SIG-M5 treated with dmso at 0.1 percent for 504 hours (cell line): Measurements from ENCODE around the gene SNRNP27.

Experiments used
- DNase-seq: peaks from one replicate; lab custom pipeline; 2025; ENCODE audit not compliant: unreplicated experiment; lab: John Stamatoyannopoulos, UW

SNRNP27 gene

DNA sequence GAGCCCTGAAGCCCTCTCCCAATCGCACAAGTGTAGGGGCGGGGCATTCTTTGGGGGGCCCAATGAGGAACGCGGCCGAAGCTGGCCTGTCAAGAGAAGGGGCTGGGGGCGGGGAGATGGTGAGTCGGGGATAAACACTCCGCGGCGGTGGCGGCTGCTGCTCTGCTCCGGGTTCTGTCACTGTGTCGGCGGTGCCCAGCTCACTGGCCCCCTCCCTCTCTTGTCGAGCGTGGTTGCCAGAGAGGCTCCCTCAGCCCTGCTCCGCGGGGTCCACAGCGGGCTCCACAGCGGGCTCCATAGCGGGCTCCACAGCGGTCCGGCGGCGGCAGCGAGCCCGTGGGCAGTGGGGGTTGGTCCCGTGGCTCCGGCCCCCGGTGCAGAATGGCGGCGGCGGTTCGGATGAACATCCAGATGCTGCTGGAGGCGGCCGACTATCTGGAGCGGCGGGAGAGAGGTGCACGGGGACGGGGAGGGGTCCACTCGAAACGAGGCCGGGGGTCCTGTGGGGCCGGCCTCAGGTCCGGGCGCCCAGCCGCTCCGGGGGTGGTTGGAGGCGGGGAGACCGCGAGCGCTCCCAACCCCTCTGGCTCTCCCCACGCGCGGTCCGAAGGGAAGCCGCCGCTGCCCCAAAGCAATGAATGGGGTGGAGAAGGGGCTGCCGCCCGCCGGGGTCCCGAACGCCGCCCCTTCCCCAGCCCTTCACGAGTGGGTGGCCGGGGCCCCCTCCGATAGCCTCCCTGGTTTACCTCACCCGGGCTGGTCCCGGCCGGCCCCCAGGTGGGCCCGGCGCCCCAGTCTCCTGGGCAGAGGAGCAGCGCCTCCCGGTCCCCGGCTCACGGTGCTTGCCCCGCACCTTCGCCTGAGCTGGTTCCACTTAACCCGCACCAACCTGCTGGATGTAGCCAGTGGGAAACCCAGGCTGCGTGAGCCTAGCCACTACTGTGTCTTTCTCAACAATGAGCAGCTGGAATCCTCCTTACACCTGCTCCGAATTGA, 21.5 kb downstream of the SNRNP27 start, which contains the start of gene MXD1:
Gene MXD1 (plus strand): TSS at position 160 of the 996 bp plus-strand sequence. CDS start 222 bp downstream, at position 382.
- DNase-seq: peak; percentile 7

DNA sequence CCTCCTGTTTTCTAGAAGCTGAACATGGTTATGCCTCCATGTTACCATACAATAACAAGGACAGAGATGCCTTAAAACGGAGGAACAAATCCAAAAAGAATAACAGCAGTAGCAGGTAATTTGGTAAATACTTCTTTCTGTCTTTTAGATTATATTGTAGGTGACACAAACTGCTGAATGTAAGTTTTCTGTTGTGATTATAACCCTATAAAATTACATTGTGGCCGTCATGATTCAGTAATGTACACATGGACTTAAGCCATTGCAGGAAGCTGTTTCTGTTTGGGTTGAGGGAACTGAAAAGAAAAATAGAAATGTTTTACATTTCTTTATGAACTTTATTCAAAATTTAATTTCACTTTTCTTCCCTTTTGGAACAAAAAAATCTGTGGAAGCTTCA, 22.4 kb downstream of the SNRNP27 start:
- no peak for DNase-seq

DNA sequence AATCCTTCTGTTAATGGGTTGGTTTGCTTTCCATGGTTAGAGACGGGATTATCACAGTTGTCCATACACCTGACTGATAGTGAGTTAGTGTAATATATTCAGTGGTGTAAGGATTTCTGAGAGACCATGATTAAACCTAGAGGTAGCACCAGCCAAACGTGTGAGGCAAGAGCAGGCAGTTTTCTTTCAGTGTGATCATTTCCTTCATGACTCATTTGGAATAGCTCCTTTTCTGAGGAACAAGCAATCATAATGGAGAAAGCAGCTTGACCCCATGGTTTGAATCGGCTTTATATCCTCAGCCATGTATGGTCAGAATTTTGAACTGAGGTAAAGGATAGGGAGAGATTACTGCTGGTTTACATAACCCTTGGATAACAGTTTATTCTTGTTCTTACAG, 24.1 kb downstream of the SNRNP27 start:
- peak; percentile 35 for DNase-seq

DNA sequence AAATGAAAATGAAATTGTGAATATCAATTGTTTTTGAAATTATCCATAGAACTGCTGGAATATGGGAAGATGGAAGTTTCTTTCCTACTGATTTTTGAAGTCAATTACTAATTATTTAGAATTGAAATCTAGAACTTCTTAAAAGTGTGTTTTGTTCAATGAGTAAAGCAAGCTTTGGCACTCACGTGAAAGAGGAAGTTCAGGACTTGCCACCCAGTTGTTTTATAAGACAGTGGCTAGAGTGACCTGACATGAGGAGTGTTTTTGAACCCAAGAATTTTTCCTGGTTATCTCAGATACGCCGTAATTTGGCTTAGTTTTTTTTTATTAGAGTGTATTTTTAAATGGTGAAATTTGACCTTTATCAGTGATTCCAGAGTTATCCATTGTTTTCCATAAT, 24.6 kb downstream of the SNRNP27 start:
- peak; percentile 65 for DNase-seq

DNA sequence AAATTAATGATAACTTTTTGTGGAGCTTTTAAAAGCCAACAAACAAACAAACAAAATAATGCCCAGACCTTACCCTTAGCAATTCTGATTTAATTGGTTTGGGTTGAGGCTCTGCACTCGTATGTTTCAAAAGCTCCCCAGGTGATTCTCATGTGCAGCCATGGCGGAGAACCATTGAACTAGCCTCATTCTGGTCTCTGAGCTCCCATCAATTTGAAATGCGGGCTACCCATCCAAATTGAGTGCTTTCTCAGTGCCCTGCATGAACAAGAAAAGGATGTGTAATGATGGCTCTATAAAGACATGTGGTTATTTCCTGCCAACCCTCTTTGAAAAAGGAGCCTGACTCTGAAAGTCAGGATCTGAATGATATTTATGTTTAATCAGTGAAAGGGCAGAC, 29.4 kb downstream of the SNRNP27 start:
- DNase-seq: no peak

DNA sequence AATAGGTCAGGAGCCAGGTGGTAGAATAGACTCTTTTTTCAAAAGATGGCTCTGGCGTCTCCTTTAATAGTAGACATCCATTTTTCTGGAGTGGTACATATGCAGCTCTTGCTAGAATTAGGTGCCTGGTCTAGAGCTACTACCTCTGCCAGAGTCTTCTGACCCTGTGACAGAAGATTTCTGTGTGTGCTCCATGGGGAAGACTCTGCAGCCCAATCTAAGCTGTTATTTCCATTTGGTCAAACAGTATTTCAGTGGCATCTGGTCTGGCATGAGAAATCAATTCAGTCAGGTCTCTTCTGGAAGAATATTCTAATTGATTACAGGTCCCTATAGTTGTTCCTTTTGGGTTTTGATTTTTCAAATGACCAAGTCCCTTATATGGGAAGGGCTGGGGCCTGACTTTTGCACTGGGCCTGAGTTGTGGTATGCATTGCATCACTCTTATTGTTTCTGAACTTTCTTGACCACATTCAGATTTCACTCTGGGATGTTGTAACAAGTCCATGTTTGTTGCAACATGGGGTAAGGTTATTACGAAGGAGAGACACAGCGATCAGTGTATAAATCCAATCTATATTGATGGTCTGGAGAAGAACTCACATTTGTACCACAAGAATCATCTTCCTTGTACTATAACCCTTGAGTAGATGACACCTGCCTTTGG, 33.2 kb downstream of the SNRNP27 start:
- DNase-seq: peak; percentile 79

DNA sequence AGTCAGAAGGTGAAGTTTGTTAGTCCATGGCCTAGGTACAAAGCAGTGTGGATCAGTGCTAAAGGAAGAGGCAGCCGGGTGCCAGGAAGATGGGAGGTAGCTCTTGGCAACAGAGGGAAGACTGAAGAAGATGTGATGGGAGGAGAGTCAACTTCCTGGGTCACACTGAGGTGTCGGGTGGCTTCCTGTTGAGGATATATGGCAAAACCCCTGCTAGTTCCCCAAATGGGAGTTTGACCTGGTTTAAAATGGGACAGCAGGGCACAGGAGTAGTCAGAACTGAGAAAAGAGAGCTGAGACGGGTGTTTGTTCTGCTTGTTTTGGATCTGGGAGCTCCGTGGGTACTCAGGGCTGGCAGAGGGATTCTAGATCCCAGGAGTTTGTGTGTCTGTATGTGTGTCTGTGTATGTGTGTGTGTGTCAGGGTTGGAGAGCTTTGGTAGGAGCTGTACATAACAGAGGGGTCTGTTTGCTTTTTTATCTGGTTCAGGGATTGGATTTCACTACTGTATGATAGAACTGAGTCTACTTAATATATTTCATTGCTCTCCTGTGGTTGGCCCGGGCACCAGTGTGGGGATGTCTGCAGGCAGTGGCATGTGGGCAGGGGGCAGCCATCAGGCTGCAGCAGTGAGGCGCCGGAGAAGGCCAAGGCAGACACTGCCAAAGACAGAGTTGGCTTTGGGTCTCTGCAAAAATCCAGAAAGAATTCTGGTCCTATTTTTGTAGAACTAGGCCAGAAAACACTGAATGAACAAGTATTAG, 38.3 kb downstream of the SNRNP27 start:
- DNase-seq: no peak

DNA sequence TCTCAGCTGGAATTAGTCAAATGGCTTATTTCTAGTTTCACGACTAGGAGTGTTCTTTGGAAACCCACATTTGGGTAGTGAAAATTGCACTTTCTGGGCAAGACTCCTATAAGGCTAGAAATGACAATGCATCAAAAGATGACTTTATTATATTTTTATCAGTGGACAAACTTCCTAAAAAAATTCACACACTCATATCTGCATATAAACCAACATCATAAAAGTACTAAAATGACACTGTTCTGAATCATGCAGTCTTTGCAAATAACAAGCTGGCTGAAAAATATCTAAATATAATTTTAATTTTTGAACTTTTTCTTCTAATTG, 38.8 kb downstream of the SNRNP27 start:
- DNase-seq: no peak

DNA sequence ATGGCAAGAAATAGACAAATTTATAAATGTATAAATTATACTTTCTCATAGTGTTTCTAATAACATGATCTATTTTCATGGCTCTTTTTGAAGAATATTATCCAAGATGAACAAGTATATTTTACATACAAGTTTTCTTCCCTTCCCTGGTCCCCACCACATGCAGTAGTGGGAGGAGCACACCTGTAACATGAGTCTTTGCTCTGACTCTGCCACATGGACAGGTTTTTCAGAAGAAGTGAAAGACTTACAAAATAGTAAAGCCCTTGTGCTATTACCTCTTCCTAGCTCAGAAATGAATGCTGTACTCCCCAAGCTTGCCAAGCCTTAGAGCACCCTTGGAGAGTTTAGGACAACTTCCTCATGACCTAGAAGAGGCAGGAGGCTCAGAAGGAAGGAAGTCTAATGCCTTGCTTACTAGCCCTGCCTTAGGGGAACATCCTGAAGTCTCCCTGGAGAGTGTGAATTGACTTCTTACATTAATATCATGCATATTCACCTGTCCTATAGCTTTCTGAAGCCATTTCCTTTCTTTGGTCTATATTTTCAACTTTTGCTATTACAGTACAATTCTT, 39.6 kb downstream of the SNRNP27 start:
- DNase-seq: peak; percentile 38

DNA sequence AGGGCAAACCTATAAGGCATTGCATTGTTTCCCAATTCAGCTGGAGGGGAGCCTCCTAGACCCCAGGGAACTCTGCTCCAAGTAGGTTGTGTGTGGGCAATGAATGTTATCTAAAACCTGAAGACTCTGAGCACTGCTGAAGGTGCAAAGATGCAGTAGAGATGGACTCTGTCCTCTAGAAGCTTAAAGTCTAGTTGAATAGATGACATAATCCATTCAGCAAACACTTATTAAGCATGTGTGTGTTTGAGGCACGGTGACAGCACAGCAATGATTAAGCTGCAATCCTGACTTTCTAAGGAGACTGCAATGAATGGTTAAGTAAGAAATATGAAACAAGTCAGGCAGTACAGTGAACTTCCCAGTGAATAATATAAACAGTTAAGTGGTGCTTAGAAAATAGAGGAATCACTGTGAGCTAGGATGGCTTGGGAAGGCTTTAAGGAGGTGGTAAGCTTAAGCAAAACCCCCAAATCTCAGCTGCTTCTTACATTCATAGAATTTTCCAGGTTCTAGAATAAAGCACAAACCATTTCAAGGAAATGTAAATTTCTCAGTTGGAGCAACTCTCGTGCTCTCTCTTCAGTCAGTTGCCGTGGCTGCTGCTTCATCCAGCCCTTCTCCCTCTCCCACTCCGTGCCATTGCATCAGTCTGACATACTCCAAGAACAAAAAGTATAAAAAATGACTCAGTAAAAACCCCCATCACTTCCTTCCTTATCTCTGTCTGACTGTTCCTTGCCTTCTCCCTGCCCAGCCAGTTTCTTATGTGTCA, 40.3 kb downstream of the SNRNP27 start:
- DNase-seq: peak; percentile 73

DNA sequence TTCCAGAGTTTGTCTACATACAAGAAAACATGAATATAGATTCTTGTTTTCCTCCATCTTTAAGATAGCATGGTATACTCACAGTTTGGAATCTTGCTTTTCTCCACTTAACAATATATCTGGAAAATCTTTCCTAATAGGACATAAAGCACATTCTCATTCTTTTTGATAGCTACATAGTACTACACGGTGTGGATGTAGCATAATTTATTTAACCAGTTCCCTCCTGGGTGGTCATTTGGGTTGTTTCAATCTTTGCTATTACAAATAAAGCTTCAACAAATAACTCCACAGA, 40.8 kb downstream of the SNRNP27 start:
- DNase-seq: no peak

DNA sequence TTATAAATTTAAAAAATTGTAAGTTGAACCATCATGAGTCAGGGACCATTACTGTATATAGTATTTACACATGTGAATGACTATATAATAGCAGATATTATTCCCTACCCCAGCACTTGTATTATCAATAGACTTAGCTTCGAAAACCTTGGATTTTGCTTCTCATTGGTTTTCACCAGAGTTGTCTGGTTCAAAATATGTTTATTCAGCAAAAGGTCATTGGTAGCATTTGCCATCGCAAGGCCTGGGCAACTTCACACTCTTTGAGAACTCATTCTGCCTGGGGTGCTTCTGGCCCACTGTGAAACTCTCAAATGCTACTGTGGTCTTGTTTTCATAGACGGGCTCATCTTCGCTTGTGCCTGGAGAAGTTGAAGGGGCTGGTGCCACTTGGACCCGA, 41.3 kb downstream of the SNRNP27 start:
- no peak for DNase-seq

DNA sequence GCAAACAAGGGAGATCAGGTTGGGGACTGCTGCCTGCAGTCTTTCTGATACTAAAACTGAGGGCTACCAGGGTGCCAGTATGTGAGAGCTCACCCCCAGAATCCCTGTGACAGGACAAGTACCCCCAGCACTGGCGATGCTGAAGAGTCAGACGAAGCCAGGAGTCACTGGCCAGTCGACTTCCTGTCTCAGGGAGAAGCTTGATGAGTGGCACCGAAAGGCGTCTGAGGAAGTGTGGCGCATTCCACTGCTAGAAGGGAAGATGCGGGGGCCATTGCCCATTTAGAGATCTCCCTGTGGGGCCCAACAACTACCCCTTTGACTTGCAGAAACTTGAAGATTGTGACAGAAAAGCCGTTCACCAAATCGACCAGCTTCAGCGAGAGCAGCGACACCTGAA, 43.1 kb downstream of the SNRNP27 start:
- no peak for DNase-seq

DNA sequence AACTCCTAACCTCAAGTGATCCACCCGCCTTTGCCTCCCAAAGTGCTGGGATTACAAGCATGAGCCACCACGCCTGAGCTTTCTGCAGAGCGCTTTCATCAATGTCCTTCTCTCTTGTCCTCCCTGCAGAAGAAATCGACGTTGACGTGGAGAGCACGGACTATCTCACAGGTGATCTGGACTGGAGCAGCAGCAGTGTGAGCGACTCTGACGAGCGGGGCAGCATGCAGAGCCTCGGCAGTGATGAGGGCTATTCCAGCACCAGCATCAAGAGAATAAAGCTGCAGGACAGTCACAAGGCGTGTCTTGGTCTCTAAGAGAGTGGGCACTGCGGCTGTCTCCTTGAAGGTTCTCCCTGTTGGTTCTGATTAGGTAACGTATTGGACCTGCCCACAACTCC, 44.2 kb downstream of the SNRNP27 start:
- DNase-seq: no peak

DNA sequence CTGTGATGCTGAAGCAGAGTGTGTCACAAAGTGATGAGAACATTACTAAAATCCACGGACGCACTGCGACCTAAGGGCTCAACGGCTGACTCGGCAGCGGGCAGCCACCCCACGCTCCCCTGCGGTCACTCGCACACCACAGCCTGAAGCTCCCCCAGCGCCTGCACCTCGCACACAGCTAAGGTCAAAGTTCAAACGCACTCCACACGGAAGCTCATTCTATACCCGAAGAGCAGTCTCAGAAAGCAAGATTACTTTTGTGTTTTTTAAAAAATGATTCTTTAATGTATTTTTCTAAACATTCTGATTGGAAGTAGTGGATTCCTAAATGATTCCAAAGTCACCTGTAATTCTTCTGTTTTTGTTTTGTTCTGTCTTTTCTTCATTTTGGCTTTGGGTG, 46.0 kb downstream of the SNRNP27 start:
- no peak for DNase-seq

DNA sequence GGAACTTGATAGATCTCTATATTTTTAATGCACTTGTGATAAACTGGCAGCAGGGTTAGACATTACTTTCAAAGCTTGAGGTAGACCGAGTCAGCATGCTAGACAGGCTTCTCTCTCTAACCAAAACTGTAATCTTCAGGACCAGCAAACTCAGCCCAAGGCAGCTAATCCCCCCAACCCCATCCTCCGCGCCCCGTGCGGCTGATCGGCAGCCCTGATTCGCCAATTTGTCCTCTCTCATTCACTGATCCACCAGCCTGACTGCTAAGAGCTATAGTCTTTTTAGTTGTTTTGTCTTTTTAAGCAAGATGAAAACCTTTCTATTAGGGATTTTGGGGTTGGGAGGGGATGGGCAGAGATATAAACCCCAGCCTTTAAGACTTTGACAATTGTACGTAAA, 46.9 kb downstream of the SNRNP27 start:
- no peak for DNase-seq

DNA sequence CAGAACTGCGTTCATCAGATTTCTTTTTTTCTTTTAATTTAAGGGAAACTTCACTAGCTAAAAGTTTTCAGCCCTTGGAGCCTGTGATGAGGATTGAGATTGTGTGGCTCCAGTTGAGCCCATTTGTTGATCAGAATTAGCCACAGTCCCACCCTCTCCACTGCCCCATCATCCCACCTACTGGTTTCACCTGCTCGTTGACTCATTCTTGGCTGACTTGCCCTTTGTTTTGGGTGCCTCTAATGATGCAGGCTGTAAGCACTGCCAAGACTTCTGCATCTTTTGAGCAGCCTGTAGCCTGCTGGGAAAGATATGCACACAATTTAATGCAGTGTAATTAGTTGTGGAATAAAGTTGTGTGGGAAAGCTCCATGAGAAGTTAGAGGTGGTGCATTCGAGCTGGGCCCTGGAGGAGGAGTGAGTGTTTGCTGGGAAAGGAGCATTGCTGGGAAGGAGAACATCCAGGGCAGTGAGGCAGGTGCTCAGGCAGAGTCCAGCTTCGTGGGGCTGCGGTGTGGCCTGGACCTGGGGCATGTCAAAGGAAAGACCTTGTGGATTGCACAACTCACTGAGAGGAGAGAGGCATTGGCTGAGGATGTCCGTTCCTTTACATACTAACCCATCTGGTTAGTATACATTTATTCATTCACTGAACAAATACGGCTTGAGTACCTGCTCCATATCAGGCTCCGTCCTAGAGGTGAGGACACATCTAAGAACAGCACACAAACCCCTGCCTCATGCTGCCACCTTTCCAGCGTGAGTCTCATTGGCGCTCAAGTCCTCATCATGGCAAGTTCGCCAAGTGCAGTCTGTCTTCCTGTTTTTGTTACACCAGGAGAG, 49.5 kb downstream of the SNRNP27 start:
- DNase-seq: no peak

DNA sequence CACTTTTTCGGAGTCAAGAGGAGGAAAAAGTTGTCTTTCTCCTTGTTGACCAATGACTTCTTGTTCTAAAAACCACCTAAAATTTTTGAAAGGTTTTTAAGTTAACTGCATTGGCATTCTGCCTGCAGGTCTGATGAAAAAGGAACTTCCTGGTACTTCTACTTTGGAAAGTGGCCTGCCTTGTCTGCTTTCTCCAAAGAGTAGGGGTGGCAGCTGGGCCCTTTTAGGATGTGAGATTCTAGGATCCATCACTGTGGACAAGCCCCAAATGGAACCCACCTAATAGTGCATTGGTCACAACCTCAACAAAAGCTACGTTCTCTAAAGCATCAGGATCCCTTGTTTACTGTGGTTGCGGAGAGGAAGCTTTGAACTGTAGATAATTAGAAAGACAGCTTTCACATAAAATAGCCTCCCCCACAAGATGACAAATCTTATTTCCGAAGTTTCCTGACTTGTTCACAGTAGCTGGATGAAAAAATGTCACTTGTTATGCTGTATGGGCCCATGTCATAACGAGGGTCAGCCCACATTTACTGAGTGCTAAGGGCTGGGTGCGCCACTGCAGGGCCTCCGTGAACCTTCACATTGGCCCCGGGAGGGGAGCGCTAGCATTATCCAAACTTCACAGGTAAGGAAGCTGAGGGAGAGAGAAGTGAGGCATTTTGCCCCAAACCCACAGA, 50.2 kb downstream of the SNRNP27 start:
- no peak for DNase-seq

DNA sequence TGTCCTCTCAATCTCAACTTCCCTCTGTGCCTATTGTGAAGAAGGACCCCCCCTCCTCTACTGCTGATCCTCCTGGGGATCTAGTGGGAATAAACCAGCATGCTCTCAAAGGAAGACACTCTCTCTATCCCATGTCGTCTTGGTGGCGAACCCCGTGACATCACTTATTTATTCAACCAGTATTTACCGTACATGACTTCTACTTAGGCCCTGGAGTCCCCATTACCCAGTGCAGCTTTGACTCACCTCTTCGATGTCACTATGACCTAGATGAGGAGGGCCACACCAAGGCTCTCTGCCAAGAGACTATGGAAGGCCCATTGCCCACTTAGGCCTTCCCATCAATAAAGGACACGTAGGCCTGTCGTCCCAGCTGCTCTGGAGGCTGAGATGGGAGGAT, 51.0 kb downstream of the SNRNP27 start:
- no peak for DNase-seq
